GM18909 (cell line): ENCODE results near the gene MT1M.
"Not testable (repeated sequence)": the region's sequence is repeated elsewhere in the genome, so short reads cannot be mapped to it uniquely, and the experiment has no call there.

ENCODE experiments used
- ATAC-seq: cut with Tn5 transposase; IDR thresholded peaks from one replicate; pipeline ENCODE4 v1.9.1; 2021; ENCODE audit warnings: mild to moderate bottlenecking; ENCODE audit not compliant: unreplicated experiment, poor library complexity

Gene MT1M

DNA sequence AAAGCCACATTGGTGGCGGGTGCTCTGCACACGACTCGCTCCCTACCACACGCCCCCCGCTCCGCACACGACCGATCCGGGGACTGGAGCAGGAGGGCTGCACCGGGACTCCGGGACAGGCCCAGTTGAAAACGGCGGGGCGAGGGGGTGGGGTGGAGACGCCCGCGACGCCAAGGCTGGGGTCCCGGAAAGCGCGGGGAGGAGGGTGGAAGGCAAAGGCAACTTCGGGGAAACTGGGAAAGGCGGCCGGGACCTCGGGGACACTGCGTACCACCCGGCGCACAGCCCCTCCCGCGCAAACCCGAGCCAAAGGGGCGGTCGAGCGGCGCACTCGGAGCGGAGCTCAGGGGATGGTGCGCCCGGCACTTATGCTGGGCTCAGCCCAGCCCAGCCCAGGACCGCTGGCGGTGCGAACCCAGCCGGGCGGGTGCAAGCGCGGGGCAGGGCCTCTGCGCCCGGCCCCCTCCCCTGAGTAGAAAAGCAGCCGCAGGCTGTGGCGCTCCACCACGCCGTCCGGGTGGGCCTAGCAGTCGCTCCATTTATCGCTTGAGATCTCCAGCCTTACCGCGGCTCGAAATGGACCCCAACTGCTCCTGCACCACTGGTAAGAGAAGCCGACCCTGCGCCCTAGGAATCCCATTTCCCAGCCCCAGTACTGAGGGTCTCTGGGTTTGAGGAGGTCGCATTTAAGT, at the start of gene MT1M:
Gene MT1M (plus strand): TSS at position 504 of the 692 bp plus-strand sequence. CDS start 73 bp downstream, at position 577.
- ATAC-seq, result no peak

DNA sequence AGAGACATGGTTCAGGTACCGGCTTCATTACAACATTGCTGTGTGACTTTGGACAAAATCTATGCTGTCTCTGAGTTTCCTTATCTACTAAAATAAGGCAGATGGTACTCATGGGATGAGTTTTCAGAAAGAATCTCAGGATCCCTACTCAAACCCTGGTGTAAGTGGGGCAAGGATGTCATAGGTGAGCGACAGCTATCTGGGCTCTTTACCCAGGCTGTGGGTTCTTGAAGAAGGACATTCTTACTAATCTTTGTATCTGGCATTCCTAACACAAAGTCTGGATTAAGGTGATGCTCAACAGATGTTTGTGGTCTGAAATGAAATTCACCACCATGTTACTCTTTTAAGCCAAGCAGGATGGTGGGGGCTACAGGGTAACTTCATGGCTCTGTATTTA, 49.5 kb upstream of the MT1M start:
- ATAC-seq, result not testable (repeated sequence)

DNA sequence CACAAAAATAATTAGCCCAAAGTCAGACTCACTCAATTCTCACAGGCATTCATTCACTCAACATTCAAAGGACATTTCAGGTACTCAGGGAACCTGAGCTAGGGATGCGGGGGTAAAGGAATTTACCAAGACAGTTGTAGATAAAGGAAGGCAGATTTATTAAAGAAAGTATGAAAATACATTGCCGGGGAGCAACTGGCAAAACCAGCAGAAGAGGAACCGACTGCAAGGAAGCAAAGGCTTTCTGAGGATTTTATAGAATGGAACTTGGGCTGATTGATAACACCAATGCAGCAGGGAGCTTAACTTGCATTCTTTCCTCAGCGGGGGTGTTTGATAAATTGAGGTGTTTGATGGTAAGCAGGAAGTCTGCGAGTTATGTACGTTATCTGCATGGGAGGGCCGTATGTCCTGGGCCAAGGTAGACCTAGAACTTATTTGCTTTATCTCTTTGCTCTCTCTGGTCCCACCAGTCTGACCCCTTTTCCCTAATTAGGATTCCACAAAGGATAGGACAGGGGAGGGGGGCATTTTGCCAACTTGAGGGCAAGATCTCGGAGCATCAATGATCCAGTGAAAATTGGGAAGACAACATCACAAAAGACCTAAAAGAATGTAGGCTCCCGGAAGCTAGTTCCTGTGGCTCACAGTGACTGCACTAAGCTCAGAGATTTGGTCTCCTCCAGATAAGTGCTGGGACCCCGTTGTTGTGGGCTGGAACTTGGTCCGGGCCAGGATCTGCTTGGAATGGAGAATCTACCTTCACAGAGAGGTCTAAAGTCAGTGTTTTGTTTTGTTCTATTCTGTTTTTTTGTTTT, 48.9 kb upstream of the MT1M start:
- ATAC-seq, result no peak

DNA sequence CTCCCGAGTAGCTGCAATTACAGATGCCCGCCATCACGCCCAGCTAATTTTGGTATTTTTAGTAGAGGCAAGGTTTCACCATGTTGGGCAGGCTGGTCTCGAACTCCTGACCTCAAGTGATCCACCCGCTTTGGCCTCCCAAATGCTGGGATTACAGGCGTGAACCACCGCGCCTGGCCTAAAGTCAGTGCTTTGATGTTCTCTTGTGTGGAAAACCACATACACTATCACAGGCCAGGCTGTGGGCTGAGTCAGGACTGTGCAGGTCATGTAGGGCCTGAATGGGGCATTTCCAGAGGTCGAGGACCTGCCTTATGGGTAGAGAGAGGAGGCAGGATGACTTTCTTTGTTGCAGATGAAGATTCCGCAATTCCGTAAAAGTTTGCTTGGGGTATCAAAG, 48.2 kb upstream of the MT1M start:
- no peak for ATAC-seq

DNA sequence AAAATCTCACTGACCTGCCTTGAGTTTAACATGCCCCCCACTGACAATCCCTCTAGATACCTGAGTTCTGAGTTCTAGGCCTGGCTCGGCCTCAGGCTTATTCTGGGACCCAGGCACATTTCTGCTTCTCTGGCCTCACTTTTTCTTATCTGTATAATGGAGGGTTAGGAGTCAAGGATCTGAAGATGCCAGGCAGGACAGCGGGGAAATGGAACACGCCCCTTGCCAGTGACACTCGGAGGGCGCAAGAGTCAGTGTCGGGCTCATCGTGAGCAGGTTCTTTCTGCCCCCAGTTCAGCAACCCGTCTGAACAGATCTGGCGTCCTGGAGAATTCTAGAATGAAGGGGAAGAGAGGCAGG, 43.7 kb upstream of the MT1M start:
- ATAC-seq, result no peak

DNA sequence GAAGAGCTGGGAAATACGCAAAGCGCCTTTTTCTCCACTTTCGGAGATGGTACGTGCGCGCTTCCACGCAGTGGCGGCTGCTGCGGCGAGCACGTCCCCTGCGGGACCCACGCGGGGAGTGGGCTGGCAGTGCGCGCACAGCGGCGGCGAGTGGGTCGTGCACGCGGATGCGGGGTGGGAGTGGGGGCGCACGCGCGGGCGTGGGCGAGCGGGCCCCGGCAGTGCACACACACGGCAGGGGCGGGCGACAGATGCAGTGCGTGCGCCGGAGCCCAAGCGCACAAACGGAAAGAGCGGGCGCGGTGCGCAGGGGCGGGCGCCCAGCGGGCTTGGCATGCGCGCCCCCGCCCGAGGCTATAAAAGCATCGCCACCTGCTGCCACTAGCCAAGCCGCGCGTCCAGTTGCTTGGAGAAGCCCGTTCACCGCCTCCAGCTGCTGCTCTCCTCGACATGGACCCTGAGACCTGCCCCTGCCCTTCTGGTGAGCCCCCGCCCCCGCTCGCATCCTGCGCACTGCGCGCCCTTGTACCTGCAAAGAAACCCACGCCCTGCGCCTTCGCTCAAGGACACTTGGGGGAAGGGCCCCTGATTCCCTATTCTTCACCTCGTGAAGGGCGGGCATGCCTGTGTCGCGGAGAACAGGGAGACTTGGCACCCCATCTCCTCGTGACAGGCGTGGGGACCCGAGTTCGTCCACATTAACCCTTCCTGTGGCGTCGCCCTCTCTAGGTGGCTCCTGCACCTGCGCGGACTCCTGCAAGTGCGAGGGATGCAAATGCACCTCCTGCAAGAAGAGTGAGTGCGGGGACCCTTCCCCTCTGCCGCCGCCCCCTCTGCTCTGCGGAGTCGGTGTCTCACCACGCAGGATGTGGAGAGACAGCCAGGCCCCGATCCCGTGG, 43.1 kb upstream of the MT1M start, which contains the start of gene MT3:
Gene MT3 (plus strand): TSS at position 388 of the 899 bp plus-strand sequence. CDS start 63 bp downstream, at position 451.
- no peak for ATAC-seq

DNA sequence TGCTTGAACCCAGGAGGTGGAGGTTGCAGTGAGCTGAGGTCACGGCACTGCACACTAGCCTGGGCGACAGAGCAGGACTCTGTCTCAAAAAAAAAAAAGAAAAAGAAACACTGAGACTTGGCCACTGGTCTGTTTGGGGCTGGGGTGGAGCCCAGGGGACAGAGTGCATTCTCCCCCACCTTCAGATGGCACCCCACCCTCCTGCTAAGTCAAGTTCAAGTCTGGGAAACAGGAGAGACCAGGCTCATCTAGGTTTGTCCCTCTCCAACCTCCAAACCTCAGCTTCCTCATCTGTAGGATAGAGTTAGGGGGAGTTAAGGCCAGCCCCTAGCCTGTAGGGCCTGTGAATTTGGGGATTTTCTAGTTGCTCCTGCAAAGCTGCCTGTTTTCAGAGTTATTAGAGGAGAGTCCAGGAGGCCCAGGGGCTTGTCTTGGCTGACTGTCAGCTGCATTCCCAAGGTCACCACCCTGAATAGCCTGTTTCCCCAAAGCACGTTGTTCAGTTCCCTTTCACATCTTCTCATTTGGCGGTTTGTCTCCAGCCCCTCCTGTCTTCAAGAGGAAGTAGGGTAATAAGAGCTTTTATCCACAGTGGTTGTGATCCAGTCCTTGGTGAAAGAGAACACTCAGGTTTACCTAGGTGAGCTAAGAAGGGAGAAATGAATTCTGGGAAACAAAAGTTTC, 40.9 kb upstream of the MT1M start:
- no peak for ATAC-seq

DNA sequence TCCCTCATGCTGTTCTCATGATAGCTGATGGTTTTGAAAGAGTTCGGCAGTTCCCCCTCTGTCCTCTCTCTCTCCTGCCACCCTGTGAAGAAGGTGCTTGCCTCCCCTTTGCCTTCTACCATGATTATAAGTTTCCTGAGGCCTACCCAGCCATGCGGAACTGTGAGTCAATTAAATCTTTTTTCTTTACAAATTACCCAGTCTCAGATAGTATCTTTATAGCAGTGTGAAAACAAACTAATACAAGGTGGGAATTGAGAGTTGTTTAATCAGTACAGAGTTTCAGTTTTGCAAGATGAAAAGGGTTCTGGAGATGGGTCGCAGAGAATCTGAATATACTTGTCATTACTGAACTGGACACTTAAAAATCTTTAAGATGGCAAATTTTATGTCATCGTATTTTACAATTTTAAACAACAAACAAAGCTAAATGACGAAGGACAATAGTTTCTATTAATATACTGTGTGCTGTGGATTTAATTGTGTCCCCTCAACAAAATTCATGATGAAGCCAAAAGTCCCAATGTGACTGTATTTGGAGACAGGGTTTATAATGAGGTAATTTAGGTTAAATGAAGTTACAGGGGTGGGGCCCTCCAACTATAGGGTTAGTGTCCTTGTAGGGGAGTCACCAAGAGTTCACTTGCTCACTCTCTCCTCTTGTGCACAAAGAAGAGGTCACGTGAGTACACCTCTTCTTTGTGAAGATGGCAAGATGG, 38.7 kb upstream of the MT1M start:
- ATAC-seq, result no peak

DNA sequence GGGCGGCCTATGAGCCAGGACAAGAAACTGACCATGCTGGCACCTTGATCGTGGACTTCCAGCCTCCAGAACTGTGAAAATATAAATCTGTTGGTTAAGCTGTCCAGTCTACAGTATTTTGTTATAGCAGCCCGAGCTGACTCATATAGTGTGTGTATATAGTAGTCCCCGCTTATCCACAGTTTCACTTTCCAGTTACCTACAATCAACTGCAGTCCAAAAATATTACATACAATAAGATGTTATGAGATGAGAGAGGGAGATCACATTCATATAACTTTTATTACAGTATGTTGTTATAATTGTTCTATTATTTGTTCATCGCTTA, 38.2 kb upstream of the MT1M start:
- ATAC-seq, result no peak

DNA sequence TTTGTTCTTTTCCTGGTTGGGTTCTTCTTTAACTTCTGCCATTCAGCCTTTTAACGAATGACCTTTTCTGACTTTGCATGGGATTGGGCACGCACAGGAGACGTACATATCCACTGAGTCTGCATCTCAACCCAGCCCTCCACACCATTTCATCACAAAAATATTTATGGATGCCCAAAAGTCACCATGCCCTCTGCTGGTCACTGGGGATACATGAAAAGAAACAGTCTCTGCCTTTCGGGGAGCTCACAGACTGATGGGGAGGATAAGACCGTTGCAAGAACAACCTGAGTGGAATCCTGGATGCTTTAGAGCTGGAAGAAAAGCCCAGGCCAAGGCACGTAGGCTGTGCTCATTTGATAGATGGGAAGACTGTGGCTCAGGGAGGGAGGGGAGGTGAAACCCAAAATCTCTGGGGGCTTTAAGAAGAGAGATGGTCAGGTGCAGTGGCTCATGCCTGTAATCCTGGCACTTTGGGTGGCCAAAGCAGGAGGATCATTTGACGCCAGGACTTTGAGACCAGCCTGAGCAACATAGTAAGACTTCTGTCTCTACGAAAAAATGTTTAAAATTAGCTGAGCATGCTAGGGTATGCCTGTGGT, 32.0 kb upstream of the MT1M start:
- no peak for ATAC-seq

DNA sequence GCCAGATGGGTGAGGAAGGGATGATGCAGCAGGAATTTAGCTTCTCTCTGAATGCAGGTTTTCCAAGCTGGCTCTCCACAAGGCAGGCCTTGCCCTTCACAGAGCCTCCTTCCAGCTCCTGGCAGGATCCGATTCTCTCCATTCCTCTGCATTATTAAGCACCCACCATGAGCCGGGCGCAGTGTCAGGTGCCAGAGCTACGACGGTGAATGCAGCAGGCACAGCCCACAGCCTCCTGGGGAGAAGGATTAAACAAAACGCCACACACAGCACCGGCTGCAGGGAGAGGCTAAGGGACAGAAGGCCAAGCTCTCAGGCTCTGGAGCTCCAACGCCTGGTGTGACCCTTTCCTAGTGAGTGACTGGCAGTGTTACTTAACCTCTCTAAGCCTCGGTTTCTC, 31.1 kb upstream of the MT1M start:
- no peak for ATAC-seq

DNA sequence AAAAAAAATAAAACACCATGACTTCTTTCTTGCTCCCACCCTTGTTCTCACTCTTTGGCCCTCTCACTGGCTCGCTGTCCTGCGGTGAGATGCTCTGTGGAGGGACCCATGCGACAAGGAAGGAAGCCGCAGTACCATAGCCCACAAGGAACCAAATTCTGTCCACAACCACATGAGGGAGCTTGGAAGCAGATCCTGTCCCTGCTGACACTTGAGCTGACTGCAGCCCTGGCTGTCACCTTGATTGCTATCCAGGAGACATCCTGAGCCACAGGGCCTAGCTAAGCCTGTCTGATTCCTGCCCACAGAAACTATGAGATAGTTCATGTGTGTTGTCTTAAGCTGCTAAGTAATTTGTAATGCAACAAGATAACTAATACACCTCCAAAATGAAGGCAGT, 28.9 kb upstream of the MT1M start:
- ATAC-seq, result no peak

DNA sequence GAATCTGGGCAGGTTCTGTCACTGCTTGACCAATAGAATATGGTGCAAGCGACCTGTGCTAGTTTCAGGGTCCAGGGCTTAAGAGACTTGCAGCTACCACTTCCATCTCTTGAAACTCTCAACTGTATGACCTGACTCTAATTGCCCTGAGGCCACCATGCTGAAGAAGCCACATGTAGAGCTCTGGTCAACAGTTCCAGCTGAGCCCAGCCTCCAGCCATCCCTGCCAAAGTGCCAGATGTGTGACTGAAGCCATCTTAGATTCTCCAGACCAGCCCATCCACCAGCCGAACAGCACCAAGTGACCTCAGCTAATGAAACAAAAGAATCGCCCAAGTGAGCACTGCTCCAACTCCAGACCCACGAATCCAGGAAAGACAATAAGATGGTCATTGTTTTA, 27.5 kb upstream of the MT1M start:
- no peak for ATAC-seq

DNA sequence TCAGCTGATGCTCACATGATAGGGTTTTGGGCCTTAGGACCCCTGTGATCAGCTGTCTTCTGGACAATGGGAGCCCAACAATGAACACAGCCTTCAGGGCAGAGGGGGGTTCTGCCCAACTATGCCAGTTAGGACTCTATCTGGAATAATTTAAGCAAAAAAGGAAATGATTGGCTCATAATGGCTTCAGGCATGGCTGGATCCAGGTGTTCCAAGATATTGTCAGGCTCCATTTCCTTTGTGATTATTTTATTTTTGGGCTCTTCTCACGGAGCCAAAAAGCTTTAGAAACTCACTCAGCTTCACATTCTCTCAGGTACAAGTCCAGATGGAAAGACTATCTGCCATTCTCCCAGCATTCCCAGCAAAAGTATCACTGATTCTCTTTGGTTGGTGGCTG, 27.0 kb upstream of the MT1M start:
- ATAC-seq, result no peak

DNA sequence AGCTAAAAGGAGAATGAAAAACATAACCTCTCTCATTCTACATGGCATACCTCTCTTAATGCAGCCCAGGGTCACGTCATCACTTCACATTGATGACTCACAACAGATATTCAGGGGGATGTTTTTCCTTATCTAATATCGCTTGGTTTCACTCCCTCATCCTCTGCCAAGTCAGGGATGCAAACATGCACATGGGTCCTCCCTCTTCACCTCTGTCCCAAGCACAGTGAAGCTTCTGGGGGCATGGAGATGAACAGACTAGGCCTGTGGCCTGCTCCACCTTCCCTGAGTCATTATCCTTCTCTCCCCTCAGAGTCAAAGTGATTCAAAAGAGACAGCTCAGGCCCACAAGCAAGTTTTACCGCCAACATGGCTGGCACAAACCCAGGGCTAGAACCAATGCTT, 26.4 kb upstream of the MT1M start:
- ATAC-seq, result no peak

DNA sequence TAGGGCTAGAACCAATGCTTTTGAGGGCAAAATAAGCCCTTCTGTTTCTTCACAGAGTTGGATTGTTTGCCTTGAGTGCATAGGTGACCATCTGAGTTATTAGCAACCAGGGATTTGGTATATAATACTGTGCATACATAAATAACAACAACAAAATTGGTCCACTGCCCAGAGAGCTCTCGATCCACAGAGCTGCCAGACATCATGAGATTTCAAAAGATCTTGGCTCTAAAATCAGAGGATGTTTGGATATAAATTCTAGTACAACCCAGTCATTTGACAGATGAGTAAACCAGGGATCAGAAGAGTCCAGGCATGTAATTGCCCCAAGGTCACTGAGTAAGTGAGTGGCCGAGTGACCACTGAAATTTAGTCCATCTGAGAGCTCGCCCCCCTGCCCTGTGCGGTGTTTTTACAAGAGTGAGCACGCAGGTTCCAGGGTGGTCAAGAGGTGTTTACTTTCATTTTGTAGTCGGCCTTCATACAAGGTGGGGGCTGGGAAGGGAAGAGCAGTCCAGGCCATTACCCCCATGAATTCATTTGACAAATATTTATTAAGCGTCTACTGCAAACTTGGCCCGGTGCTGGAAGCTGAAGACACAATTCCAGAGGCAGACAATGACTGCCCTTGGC, 25.9 kb upstream of the MT1M start:
- ATAC-seq, result no peak

DNA sequence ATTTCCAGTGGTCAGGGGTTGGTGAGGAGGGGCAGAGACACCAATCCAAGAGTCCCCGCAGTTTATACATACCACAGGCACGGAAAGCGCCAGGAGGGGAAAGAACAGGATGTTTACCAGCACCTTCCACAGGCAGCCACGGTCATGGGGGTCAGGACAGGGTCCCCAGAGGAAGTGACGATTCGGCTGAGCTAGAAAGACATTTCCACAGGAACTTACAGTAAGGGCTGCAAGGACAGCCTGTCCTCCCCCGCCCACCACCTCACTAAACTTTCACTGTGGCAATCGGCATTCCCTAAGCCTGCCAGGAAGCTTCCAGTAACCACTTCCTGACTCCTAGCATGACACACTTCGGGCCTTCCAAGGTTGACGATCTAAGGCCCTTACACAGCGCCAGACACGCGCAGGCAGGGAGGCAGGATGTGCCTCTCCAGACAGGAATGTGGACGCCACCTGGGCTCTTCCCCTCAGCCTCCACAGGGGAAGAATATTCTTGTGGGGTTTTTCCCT, 25.3 kb upstream of the MT1M start:
- ATAC-seq, result no peak

DNA sequence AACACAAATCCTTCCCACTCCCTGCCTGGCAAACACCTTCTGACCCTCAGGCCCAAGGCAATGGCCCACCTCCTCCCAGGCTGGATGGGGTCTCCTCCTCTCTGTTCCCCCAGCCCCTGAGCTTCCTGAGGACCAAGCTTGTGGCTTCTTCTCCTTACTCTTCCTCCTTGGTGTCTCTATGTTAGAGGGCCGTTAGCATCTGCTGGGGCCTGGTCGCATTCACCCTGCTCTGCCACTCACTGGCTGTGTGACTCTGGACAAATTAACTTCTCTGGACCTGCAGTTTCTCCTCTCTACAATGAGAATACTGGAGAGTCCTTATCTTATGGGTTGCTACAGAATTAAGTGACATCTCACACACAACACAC, 24.8 kb upstream of the MT1M start:
- no peak for ATAC-seq
